Liver (tissue), 3 donors: ENCODE data around the gene MEGF11.

Experiments
- CTCF ChIP-seq: fragments of 150-350 bp; IDR thresholded peaks from 2 replicates; pipeline ENCODE4 v1.5.1; 2017; ENCODE audit warnings: improper control_type of control experiment, low read depth, low read length; ENCODE audit not compliant: missing input control
- EGR1 ChIP-seq, 2 donors: IDR thresholded peaks; 2 replicates each; pipeline ENCODE4 v1.6.1; 2016 to 2018; ENCODE audit warnings: antibody characterized with exemption in 2 of 2, low read depth in 2 of 2
- FOXA1 ChIP-seq: IDR thresholded peaks from 2 replicates; pipeline ENCODE4 v1.6.1; 2016; ENCODE audit warnings: antibody characterized with exemption
- FOXA2 ChIP-seq: IDR thresholded peaks from 2 replicates; pipeline ENCODE4 v1.6.1; 2016; ENCODE audit warnings: antibody characterized with exemption
- GABPA ChIP-seq, 2 donors: IDR thresholded peaks in 1 of 2; conservative IDR thresholded peaks in 1 of 2; 2 replicates each; pipeline ENCODE4 v1.6.1; 2016; ENCODE audit warnings: antibody characterized with exemption in 2 of 2, mild to moderate bottlenecking in 1 of 2, moderate library complexity in 1 of 2
- HNF4G ChIP-seq: IDR thresholded peaks from 2 replicates; pipeline ENCODE4 v1.6.1; 2016; ENCODE audit warnings: antibody characterized with exemption
- JUND ChIP-seq, 2 donors: IDR thresholded peaks; 2 replicates each; pipeline ENCODE4 v1.6.1; 2016; ENCODE audit warnings: antibody characterized with exemption in 2 of 2
- MAX ChIP-seq: IDR thresholded peaks from 2 replicates; pipeline ENCODE4 v1.6.1; 2016; ENCODE audit warnings: antibody characterized with exemption
- RAD21 ChIP-seq, 2 donors: IDR thresholded peaks; 2 replicates each; pipeline ENCODE4 v1.6.1; 2016; ENCODE audit warnings: antibody characterized with exemption in 2 of 2, mild to moderate bottlenecking in 2 of 2
- REST ChIP-seq: IDR thresholded peaks from 2 replicates; pipeline ENCODE4 v1.6.1; 2016; ENCODE audit warnings: antibody characterized with exemption, mild to moderate bottlenecking
- SP1 ChIP-seq: IDR thresholded peaks from 2 replicates; pipeline ENCODE4 v1.6.1; 2018; ENCODE audit warnings: antibody characterized with exemption, mild to moderate bottlenecking
- TAF1 ChIP-seq: conservative IDR thresholded peaks from 2 replicates; pipeline ENCODE4 v1.6.1; 2016; ENCODE audit warnings: antibody characterized with exemption, mild to moderate bottlenecking
- TF ChIP-seq, protein P1 (sequence below): IDR thresholded peaks from 2 replicates; pipeline ENCODE4 v1.6.1; 2016; ENCODE audit warnings: antibody characterized with exemption
- donor health status: healthy.
- donor health status: healthy.

GRCh38 chr15:65857718-65858402 lies 395.7 kb downstream of the MEGF11 start:
- TF ChIP-seq MAX (no peak), CTCF (no peak), FOXA1 (no peak), TAF1 (no peak), RAD21 (IDR thresholded peaks at IDR 0.05) (no peak), REST (no peak), FOXA2 (no peak), HNF4G (no peak), EGR1 (IDR thresholded peaks at IDR 0.05; ENCODE audit: low read depth in 2 of 2) (no peak), GABPA (IDR thresholded peaks at IDR 0.05 in 1 of 2, conservative IDR thresholded peaks at IDR 0.05 in 1 of 2) (no peak), JUND (IDR thresholded peaks at IDR 0.05) (no peak), SP1 (no peak)
- TF ChIP-seq, protein P1, sequence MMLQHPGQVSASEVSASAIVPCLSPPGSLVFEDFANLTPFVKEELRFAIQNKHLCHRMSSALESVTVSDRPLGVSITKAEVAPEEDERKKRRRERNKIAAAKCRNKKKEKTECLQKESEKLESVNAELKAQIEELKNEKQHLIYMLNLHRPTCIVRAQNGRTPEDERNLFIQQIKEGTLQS = no peak
